Forelimb muscle (tissue), 1 donor: ENCODE data around the gene ROS1. TPM values are rescaled to one million over a fixed set of nuclear protein-coding genes. Genes with fewer than 3 reads are reported as not detected.
"Not testable (repeated sequence)": the region's sequence is repeated elsewhere in the genome, so short reads cannot be mapped to it uniquely, and the experiment has no call there.

Experiments used
- DNase-seq: peaks from one replicate; pipeline ENCODE4 v3.0.0-alpha.2; 2013; ENCODE audit warnings: low read depth
- polyA plus RNA-seq: library from polyadenylated mRNA; unstranded; fragments of 120-200 nt; gene quantifications from one replicate; pipeline ENCODE4 v1.2.1, GENCODE V29; 2013; ENCODE audit not compliant: insufficient read length

Gene ROS1
- 0.19 TPM for polyA plus RNA-seq

DNA sequence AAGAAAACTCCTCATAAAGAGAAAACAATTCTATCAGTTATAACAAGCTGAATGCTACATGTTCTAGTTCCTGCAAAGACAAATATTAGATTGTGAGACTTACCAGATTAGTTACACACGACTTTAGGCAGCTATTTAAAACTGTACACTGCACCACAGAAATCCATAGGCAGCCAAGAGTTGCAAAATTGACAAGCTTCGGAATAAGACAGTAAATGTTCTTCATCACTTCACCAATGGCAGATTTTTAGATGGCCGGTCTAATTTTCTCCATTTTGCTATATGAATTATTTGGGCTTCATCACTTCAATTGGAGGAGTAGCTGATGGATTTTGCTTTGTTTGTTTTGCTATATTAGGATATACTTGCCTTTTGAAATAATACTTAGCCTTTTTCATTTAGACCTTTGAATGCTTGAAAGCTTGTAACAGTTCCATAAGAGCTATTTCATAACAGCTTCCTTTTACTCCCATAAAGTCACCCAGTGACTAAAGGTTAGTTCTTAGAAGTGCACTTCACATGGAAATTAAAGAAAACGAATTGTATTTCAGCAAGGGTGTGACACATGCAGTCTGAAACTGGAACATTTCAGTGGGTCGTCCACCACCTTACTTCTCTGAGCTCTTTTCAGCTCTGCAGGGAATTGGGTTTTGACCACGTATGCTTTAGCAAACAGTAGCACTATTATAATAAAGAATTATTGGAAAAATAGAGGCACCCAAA, at the start of gene ROS1:
ROS1 (minus strand) TSS at position 512 of the 723 bp plus-strand sequence; CDS start at position 226, 286 bp downstream.
- DNase-seq: no peak

GRCh38 chr6:117473401-117473800, 47.7 kb upstream of the ROS1 start:
- DNase-seq: no peak

- no peak for DNase-seq
Observed at GRCh38 chr6:117472667-117473066, 46.9 kb upstream of the ROS1 start.

DNA sequence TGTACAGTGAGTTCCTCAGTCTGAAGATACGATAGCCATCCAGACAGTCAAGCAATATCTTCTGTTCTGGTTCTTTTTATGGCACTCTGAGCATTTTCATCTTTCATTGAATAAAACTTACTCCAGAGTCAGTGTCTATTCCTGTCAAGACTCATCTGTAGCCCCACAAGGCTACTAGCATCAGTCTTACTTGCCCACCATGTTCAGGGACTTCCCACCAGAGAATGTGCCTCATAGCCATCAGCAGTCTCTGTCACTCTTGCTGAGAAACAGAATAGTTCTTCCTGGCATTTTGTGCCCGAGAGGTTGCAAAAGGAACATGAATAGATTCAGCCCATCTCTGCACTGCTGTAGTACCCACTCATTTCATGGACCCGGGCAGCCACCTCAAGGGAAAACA, 44.0 kb upstream of the ROS1 start:
- no peak for DNase-seq

DNA sequence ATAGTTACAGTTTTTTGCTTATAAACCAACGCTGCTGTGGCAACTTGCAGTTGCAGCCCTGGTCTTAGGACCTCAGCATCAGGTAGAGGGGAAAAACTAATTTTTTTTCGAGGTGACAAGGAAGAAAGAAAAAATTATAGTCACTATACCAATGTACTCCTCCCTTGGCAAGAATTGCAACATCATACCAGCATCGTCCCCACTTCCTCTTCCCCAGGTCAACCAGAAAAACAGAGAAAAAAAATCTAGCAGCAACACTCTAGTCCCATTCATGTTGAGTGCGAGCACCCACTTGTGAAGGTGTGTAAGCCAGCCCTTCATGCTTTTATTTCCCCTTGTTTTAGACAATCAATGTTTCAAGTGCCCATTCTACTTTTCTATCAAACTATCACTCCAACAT, 43.6 kb upstream of the ROS1 start:
- DNase-seq: no peak

- not testable (repeated sequence) for DNase-seq
Observed at GRCh38 chr6:117468527-117468926, 42.8 kb upstream of the ROS1 start.

GRCh38 chr6:117467876-117468275, 42.1 kb upstream of the ROS1 start:
- no peak for DNase-seq

- no peak for DNase-seq
Observed at GRCh38 chr6:117465691-117466090, 39.9 kb upstream of the ROS1 start.

DNA sequence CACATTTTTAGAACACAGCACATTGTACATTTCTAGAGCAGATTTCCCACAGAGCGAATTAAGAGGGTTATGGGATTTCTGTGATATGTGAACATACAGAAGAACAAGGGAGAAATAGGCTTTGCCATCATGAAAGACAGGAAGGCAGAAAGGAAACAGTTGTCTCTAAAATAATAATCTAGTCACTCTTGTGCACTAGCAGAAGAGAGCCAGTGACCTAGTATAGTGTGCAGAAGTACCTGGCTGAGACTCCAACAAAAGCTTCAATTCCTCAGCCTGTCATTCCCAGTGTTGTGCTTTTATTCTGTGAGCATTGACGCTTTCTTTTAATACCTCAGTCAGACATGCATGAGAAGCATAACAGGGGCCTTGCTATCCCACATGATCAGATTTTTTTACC, 39.0 kb upstream of the ROS1 start:
- DNase-seq: no peak

DNA sequence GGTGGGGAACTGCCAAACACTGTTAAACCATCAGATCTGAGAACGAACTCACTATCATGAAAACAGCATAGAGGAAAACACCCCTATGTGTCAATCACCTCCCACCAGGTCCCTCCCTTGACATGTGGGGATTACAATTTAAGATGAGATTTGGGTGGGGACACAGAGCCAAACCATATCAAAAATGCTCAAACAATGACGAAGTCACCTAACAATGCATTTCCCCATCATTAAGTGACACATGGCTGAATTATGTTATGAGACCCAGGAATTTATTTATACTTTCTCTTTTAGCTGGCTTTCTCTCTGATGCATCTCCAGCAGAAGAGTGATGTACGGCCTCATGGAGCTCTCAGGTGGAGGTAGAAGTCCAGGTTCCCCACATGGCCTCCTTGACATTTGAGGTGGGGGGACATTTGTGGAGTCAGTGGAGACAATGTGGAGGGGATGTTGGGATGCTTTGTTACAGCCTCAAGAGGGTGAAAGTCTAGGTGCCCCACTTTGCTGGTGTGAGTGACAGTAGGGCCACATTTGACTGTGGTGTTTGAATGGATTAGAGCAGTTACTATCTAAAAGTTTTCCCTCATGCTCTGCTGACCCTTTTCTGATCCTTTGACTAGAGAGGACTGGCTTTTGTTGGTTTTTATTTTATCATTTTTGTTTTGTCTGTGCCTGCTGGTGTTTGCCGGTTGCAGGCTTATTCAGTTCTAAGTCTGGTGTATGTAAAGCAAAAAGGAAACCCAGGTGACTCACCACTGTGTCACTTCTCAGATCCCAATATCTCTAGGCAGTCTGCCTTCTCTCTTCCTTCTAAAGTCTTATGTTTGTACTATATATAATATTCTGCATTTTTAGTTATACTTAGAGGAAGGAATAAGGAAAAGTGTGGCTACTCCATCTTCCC, 38.3 kb upstream of the ROS1 start:
- no peak for DNase-seq

DNA sequence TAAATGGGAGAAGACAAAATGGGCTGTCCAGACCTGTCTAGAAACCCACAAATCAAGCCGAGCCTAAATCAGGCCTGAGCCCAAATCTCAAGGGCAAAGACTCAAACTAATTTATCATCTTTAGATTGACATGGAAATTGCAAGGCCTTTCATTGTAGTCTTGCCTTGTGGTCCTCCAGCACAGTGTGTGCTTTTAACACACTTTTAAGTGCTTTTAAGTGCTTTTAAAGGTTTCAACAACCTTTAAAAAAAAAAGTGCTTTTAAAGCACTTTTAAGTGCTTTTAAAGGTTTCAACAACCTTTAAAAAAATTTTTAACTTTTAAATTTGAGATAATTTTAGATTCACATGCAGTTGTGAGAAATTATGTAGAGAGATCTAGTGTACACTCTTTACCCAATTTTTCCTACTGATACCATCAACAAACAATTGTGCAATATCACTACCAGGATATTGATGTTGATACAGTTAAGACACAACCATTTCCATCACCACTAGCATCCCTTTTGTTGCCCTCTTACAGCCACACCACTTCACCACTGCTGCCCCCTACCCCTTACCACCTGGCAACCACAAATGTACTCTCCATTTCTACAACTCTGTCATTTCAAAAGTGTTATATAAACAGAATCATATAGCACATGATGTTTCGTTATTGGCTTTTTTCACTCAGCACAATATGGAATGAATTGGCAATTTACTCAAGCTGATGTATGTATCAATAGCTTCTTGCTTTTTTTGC, 33.6 kb upstream of the ROS1 start:
- DNase-seq: no peak

GRCh38 chr6:117456998-117457397, 31.3 kb upstream of the ROS1 start:
- DNase-seq: no peak

- no peak for DNase-seq
Observed at GRCh38 chr6:117456250-117456649, 30.5 kb upstream of the ROS1 start.

GRCh38 chr6:117451671-117452070, 25.9 kb upstream of the ROS1 start:
- DNase-seq: no peak

DNA sequence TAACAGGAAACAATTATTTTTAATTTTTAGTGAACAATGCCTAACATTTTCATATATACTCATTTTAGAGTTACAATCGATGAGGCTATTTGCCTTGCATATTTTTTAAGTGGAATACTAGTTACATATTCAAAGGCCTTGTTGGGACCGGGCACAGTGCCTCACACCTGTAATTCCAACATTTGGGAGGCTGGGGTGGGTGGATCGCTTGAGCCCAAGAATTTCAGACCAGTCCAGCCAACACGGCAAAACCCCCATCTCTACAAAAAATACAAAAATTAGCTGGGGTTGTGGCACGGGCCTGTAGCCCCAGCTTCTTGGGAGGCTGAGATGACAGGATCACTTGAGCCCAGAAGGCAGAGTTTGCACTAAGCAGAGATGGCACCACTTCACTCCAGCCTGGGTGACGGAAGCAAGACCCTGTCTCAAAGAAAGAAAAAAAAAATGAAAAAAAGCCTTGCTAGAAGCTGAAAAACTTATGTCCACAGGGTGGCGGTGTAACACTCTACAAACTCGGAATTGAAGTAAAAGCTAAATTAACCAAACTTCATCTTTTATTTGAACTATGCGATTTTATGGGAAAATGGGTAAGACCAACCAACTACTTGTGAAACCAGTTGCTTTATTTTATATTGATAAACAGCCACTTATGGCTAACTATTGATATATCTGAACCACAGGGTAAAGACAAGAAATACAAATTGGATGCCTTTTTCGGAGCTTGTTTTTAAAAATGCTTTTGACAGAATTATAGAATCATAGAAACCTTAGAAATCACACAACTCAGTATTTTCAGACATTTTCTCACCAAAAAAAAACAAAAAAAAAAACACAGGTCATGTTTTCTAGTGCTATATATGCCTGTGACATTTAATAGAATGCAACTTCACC, 24.1 kb upstream of the ROS1 start:
- peak; percentile 48 for DNase-seq

DNA sequence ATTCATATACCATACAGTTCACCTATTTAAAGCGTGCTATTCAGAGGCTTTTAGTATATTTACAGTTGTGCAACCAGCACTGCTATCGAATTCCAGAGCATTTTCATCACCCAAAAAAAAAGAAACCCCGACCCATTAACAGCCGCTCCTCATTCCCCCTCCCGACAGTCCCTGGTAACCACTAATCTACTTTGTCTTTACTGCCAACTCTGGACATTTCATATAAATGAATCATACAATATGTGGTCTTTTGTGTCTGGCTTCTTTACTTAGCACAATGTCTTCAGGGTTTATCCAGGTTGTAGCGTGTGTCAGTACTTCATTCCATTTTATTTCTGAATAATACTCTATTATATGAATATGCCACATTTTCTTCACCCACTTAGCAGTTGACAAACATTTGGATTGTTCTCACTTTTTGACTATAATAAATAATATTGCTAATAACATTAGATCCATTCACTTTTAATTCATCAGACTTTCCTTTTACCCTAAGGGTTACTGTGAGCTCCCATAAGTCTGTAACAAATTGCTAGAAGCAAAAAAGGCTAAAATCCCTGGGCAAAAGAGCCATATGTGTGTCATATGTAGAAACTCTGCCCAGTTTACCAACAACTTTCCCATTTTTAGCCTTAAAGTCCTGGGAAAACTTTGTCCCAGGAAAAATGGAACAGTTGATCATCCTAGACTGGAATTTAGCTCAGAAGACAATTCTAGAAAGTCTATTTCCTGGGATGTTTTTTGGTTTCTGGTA, 23.2 kb upstream of the ROS1 start:
- DNase-seq: no peak

- no peak for DNase-seq
Observed at GRCh38 chr6:117448011-117448410, 22.3 kb upstream of the ROS1 start.

GRCh38 chr6:117446861-117447260, 21.1 kb upstream of the ROS1 start:
- DNase-seq: no peak

DNA sequence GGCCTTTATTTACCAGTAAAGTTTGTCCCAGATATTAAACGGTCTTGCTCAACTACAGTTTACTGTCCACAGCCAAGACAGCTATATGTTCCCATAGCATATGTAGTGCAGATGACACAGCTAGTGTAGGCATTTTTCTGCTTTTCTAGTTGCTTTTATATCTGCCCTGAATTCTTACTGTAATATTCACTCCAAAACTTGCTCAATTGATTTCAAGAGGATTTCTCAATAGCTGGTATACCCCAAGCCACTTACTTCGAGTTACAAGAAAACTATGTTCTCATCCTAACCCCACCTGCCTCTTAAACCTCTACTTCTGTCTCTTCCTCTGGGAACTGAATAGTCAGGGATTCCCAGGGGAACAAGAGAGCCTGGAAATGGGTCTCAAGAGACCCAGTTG, 18.9 kb upstream of the ROS1 start:
- no peak for DNase-seq

DNA sequence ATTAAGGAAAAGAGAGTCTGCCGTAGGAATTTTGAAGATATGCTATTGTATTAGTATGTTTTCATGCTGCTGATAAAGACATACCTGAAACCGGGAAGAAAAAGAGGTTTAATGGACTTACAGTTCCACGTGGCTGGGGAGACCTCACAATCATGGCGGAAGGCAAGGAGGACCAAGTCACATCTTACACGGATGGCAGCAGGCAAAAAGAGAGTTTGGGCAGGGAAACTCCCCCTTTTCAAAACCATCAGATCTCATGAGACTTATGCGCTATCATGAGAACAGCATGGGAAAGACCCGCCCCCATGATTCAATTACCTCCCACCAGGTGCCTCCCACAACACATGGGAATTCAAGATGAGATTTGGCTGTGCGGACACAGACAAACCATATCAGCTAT, 16.6 kb upstream of the ROS1 start:
- DNase-seq: not testable (repeated sequence)
